Testis (tissue), 3 donors: ENCODE measurements around the gene RFX2. TPM values are rescaled to one million over a fixed set of nuclear protein-coding genes. Genes with fewer than 3 reads are reported as not detected.

Source experiments
- DNase-seq: peaks from one replicate; pipeline ENCODE4 v3.0.0-alpha.2; 2019
- H3K27ac ChIP-seq, 2 donors: fragments of 200-600 bp; sonication (generic); one replicate each; pipeline ENCODE4 v1.5.1; 2019
- H3K27me3 ChIP-seq: fragments of 200-600 bp; sonication (generic); one replicate; pipeline ENCODE4 v1.5.1; 2019
- H3K36me3 ChIP-seq: fragments of 200-600 bp; sonication (generic); one replicate; pipeline ENCODE4 v1.5.1; 2017; ENCODE audit warnings: low read depth; ENCODE audit errors: missing control alignments
- H3K4me1 ChIP-seq: fragments of 200-600 bp; sonication (generic); one replicate; pipeline ENCODE4 v1.5.1; 2019
- H3K4me3 ChIP-seq, 2 donors: fragments of 200-600 bp; sonication (generic); one replicate each; pipeline ENCODE4 v1.5.1; 2017 to 2019
- H3K9me3 ChIP-seq: fragments of 200-600 bp; sonication (generic); one replicate; pipeline ENCODE4 v1.5.1; 2017
- POLR2A ChIP-seq: fragments of 450-650 bp; IDR thresholded peaks from one replicate; pipeline ENCODE4 v1.6.1; 2017; ENCODE audit warnings: antibody characterized with exemption, mild to moderate bottlenecking, moderate library complexity
- WGBS, 2 donors: methylation state at CpG; one replicate each; pipeline ENCODE4 v1.1.5; 2018; 5-methylcytosine and 5-hydroxymethylcytosine counted together
- intact Hi-C: fragments of 100-400 bp; cut with DNase I; formaldehyde crosslinking; loops from one replicate; pipeline ENCODE4 v1.15.1; 2023; ENCODE audit warnings: low total_unique reads
- polyA plus RNA-seq: library from polyadenylated mRNA; stranded (reverse); fragments of 350-450 nt; fragmentation: Illumina TruSeq; extraction: RNeasy Lipid Tissue Mini Kit (QIAGEN cat#74804); gene quantifications from one replicate; pipeline ENCODE4 v1.2.3, GENCODE V29; 2014; ENCODE audit warnings: low read depth, low replicate concordance; ENCODE audit not compliant: insufficient read depth
- total RNA-seq, 2 donors: library from RNA; depleted of rRNA; stranded (reverse); fragments of >200 nt; gene quantifications; one replicate each; pipeline ENCODE4 v1.2.3, GENCODE V29; 2016
- TF ChIP-seq, protein P1 (sequence below), 3 experiments: fragments of 450-650 bp in 2 of 3; fragments of 200-600 bp in 1 of 3; sonication (generic) in 1 of 3; IDR thresholded peaks; one replicate each; pipeline ENCODE4 v1.5.1; 2016 to 2019; ENCODE audit warnings: antibody characterized with exemption in 3 of 3, mild to moderate bottlenecking in 2 of 3, moderate library complexity in 1 of 3

Gene RFX2
- total and polyA plus RNA-seq, 3 donors from 2014 or later: 92.9 to 197 (median 127) TPM

- H3K9me3 ChIP-seq: no peaks in the 10 kb centered on the region
- intact Hi-C loops: no loop called here
- no peaks in the 10 kb centered on the region for H3K27me3 ChIP-seq
- peak; percentile 88 for DNase-seq
- no peak overlapping the region for H3K4me3 ChIP-seq
- no peak overlapping the region for H3K27ac ChIP-seq
- no peak for TF ChIP-seq POLR2A
- TF ChIP-seq, protein P1, sequence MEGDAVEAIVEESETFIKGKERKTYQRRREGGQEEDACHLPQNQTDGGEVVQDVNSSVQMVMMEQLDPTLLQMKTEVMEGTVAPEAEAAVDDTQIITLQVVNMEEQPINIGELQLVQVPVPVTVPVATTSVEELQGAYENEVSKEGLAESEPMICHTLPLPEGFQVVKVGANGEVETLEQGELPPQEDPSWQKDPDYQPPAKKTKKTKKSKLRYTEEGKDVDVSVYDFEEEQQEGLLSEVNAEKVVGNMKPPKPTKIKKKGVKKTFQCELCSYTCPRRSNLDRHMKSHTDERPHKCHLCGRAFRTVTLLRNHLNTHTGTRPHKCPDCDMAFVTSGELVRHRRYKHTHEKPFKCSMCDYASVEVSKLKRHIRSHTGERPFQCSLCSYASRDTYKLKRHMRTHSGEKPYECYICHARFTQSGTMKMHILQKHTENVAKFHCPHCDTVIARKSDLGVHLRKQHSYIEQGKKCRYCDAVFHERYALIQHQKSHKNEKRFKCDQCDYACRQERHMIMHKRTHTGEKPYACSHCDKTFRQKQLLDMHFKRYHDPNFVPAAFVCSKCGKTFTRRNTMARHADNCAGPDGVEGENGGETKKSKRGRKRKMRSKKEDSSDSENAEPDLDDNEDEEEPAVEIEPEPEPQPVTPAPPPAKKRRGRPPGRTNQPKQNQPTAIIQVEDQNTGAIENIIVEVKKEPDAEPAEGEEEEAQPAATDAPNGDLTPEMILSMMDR (IDR thresholded peaks at IDR 0.05): no peak
- WGBS, 2 donors: 33 to 67% methylated on average over 13 of the region's 13 CpGs
- peaks cover 41% of the 10 kb centered on the region for H3K4me1 ChIP-seq
- no peaks in the 10 kb centered on the region for H3K36me3 ChIP-seq
These were observed 162.9 kb downstream of the RFX2 start for GRCh38 chr19:5947435-5947834.

DNA sequence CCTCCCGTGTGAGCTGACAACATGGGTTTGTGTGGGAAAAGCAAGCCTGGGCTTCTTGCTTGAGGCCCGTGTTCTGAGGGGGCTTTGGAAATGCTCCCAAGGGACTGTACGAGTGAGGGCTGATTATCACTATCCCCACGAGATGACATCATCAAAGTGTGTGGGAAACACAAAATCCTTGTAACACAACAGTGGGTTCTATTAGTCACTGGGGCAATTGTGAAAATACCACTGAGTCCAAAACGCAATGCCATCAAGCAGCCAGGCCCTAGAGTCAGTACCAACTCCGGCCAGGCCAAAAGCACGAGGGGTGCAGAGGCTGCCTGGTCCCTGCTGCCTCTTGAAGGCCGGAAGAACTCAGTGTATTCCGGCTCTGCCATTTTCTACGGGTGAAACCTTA is 166.7 kb downstream of the RFX2 start:
- Histone ChIP-seq H3K4me1 (peaks cover 25% of the 10 kb centered on the region), H3K4me3 (no peak overlapping the region), H3K27ac (no peak overlapping the region), H3K9me3 (no peaks in the 10 kb centered on the region), H3K27me3 (no peaks in the 10 kb centered on the region), H3K36me3 (no peaks in the 10 kb centered on the region)
- intact Hi-C loops: no loop called here
- TF ChIP-seq, protein P1 (IDR thresholded peaks at IDR 0.05): no peak
- no peak for TF ChIP-seq POLR2A
- WGBS, 2 donors: 79% methylated on average over 9 to 10 of the region's 10 CpGs
- no peak for DNase-seq

Other genes starting within 250 kb of the RFX2 start
- gene FUT5, start 240.0 kb downstream of the RFX2 start, total RNA-seq: 1 to 10 TPM in 1 of 2 donors, under 1 TPM in 1; 0.87 to 1.1 TPM
- 0.20 TPM for gene FUT5, start 240.0 kb downstream of the RFX2 start, polyA plus RNA-seq
- 100 to 1,000 TPM; 167 to 194 TPM for gene NDUFA11, start 206.7 kb downstream of the RFX2 start, total RNA-seq
- gene NDUFA11, start 206.7 kb downstream of the RFX2 start, polyA plus RNA-seq: 170 TPM
- gene VMAC, start 205.6 kb downstream of the RFX2 start, total RNA-seq: 1 to 10 TPM; 7.4 to 7.7 TPM
- gene VMAC, start 205.6 kb downstream of the RFX2 start, polyA plus RNA-seq: 3.4 TPM
- gene CAPS, start 196.2 kb downstream of the RFX2 start, total RNA-seq: 10 to 100 TPM in 1 of 2 donors, 1 to 10 TPM in 1; 9.4 to 13.9 TPM
- 20.9 TPM for gene CAPS, start 196.2 kb downstream of the RFX2 start, polyA plus RNA-seq
- 100 to 1,000 TPM; 145 to 148 TPM for gene RANBP3, start 132.4 kb downstream of the RFX2 start, total RNA-seq
- 142 TPM for gene RANBP3, start 132.4 kb downstream of the RFX2 start, polyA plus RNA-seq
- gene ACSBG2, start 25.2 kb upstream of the RFX2 start, total RNA-seq: 100 to 1,000 TPM in 1 of 2 donors, 10 to 100 TPM in 1; 83.4 to 316 TPM
- 411 TPM for gene ACSBG2, start 25.2 kb upstream of the RFX2 start, polyA plus RNA-seq
- gene MLLT1, start 169.5 kb upstream of the RFX2 start, total RNA-seq: 10 to 100 TPM; 17.3 to 22.4 TPM
- gene MLLT1, start 169.5 kb upstream of the RFX2 start, polyA plus RNA-seq: 32.0 TPM
- gene ACER1, start 223.1 kb upstream of the RFX2 start, total RNA-seq: under 1 TPM; 0.39 to 0.99 TPM
- gene ACER1, start 223.1 kb upstream of the RFX2 start, polyA plus RNA-seq: 1.0 TPM